Cortex of kidney (tissue), 1 donor: ENCODE data around the gene RAB9A.
A peak's percentile ranks its signal among the peaks of the same experiment; 100 is the strongest.
"Not testable (repeated sequence)": the region's sequence is repeated elsewhere in the genome, so short reads cannot be mapped to it uniquely, and the experiment has no call there.

Experiments used
- DNase-seq: peaks from one replicate; lab custom pipeline; 2025; lab: John Stamatoyannopoulos, UW

The RAB9A gene

GRCh38 chrX:13688958-13689740 is at the start of gene RAB9A:
RAB9A (plus strand) TSS chrX:13689128; CDS start chrX:13708747, 19,619 bp downstream.
- no peak for DNase-seq

- not testable (repeated sequence) for DNase-seq
Measured at GRCh38 chrX:13641684-13642083, 47.2 kb upstream of the RAB9A start.

- no peak for DNase-seq
Measured at GRCh38 chrX:13645464-13646153, 43.3 kb upstream of the RAB9A start.

- DNase-seq, result no peak
Measured at GRCh38 chrX:13646154-13646549, 42.8 kb upstream of the RAB9A start.

- DNase-seq, result no peak
Measured at GRCh38 chrX:13647709-13648212, 41.2 kb upstream of the RAB9A start.

- not testable (repeated sequence) for DNase-seq
Measured at GRCh38 chrX:13648336-13648735, 40.6 kb upstream of the RAB9A start.

GRCh38 chrX:13649838-13650237 is 39.1 kb upstream of the RAB9A start:
- DNase-seq, result no peak

- no peak for DNase-seq
Measured at GRCh38 chrX:13650318-13650717, 38.6 kb upstream of the RAB9A start.

- no peak for DNase-seq
Measured at GRCh38 chrX:13651150-13651549, 37.8 kb upstream of the RAB9A start.

GRCh38 chrX:13652287-13652793 is 36.6 kb upstream of the RAB9A start:
- DNase-seq, result no peak

- peak; percentile 21 for DNase-seq
Measured at GRCh38 chrX:13652850-13653693, 35.9 kb upstream of the RAB9A start, which contains the start of gene TCEANC. TCEANC (plus strand) TSS chrX:13653141; CDS start chrX:13662509, 9,368 bp downstream.

- DNase-seq, result no peak
Measured at GRCh38 chrX:13654116-13654515, 34.8 kb upstream of the RAB9A start.

GRCh38 chrX:13655674-13656073 is 33.3 kb upstream of the RAB9A start:
- DNase-seq, result no peak

GRCh38 chrX:13658602-13659001 is 30.3 kb upstream of the RAB9A start:
- DNase-seq, result no peak

- DNase-seq, result no peak
Measured at GRCh38 chrX:13659063-13659462, 29.9 kb upstream of the RAB9A start.

- no peak for DNase-seq
Measured at GRCh38 chrX:13661735-13662288, 27.1 kb upstream of the RAB9A start.

- no peak for DNase-seq
Measured at GRCh38 chrX:13662355-13662791, 26.6 kb upstream of the RAB9A start.

GRCh38 chrX:13664020-13664419 is 24.9 kb upstream of the RAB9A start:
- DNase-seq, result no peak

- no peak for DNase-seq
Measured at GRCh38 chrX:13666836-13667235, 22.1 kb upstream of the RAB9A start.

GRCh38 chrX:13667919-13668318 is 21.0 kb upstream of the RAB9A start:
- DNase-seq, result no peak

GRCh38 chrX:13669246-13669737 is 19.6 kb upstream of the RAB9A start:
- DNase-seq, result no peak
